GM21390 (cell line): ENCODE results near the gene SORD.
"Not testable (repeated sequence)": the region's sequence is repeated elsewhere in the genome, so short reads cannot be mapped to it uniquely, and the experiment has no call there.

Experiments used
- ATAC-seq: cut with Tn5 transposase; IDR thresholded peaks from one replicate; pipeline ENCODE4 v1.9.1; 2021; ENCODE audit not compliant: unreplicated experiment

SORD gene

DNA sequence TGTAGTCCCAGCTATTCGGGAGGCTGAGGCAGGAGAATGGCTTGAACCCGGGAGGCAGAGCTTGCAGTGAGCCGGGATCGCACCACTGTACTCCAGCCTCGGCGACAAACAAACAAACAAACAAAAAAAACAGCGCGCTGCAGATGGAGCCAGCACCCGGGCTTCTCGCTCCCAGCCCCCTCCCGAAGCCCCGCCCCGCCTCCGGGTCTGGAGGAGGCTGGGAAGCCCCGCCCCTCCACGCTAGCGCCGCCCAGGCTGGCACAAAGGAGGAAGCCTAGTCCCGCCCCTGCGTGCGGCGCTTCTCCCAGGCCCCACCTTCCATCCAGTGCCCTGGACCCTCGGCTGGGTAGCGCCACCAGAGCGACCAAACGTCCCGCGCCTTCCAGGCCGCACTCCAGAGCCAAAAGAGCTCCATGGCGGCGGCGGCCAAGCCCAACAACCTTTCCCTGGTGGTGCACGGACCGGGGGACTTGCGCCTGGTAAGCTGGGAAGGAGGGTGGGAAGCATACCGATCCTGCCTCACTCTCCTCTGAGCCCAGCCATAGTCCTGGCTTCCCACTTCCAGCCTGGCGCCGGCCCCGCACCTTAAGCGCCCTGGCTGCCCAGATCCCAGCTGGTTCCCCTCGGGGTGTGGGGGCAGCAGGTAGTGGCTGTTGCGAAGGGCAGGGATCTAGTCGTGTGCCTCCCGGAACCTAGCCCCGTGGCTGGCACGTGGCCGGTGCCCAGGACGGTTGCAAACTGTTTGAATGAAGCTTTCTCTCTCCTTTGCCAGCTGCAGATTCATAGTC lies at the start of gene SORD:
TSS of gene SORD (plus strand) at position 325 of the 788 bp plus-strand sequence. CDS start at position 414, 89 bp downstream.
- ATAC-seq: peak; percentile 96

GRCh38 chr15:44976183-44976582 lies 46.8 kb upstream of the SORD start:
- ATAC-seq: not testable (repeated sequence)

DNA sequence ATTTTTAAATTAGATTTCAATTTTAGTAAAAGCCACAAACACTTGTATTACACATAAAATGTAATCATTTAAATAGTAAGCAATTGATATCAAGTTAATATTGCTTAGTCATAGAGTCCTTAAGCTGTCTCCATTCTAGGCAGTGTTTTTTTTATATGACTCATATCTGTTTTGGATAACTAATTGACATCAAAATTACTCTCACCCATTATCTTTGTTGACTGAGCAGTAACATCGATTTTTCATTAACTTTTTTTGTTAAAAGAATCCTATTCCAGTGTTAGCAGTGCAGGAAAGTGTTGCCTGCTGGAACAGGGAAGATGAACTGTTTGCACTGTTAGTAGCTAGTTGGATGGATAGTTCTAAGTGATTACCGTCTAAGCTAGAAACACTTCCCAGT lies 45.2 kb upstream of the SORD start:
- not testable (repeated sequence) for ATAC-seq

- not testable (repeated sequence) for ATAC-seq
Observed at GRCh38 chr15:44979617-44980339, 43.2 kb upstream of the SORD start.

GRCh38 chr15:44984144-44984543 lies 38.9 kb upstream of the SORD start:
- not testable (repeated sequence) for ATAC-seq

DNA sequence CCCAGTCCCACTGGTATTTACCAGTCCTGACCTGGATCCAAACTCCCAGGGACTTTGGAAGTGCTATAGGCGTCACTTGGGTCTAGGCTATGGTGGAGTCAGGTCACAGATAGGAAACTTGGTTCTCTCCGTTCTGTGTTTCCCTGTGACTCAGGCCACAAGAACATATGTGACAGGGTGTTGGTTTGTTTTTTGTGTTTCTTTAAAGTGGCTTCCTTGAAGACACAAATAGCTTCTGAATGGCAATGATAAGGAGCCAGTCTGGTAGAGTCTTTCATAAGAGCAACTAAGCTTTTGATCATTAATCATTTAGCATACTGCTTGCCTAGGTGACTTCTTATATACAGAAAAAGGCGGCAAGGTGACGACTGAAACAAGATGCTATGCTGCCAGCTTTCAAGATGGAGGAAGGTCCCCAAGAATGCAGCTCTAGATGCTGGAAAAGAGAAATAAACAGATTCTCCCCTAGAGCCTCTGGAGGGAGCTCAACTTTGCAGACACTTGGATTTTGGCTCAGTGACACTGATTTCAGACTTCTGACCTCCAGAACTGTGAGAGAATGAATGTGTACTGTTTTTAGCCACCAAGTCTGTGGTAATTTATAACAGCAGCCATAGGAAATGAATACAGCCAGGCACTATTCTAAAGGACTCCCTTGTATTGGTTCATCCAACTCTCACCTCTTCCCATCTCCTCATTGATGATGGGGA lies 36.5 kb upstream of the SORD start:
- ATAC-seq: not testable (repeated sequence)

- ATAC-seq: not testable (repeated sequence)
Observed at GRCh38 chr15:44987711-44988110, 35.3 kb upstream of the SORD start.

GRCh38 chr15:44988184-44988869 lies 34.7 kb upstream of the SORD start:
- ATAC-seq: not testable (repeated sequence)

DNA sequence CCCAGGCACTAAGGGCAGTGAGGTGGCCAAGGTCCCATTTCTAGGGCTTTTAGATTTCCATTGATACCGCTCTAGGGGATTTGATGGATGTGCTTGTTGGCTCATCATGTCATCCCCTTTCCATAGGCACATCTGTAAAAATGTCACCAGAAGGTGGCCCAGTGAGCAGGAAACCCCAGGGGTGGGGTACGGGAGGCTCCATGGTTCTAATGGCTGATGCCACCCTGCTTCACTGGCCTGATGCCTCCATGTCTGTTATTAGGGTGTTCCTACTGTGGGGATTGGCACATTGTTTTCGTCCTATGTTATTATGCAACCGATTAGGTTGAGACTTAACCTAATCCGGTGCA lies 34.1 kb upstream of the SORD start:
- ATAC-seq: not testable (repeated sequence)

DNA sequence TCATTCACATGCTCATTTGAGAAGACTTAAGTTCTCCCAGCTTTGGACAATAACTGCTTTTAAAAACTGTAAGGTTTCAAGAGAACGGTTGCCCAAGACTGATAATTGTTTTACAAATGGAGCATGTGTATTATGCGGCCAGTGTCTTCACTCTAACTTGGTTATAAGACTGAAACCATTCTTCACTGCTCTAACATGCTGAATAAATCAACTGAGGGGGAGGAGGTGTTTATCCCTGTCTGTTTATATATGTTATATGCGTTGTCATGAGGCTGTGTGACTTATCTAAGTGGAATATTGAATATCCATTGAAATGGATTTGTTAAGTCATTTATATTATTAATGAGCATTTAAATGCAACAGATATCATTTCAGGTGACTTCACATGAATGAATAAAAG lies 25.4 kb upstream of the SORD start:
- ATAC-seq: not testable (repeated sequence)

DNA sequence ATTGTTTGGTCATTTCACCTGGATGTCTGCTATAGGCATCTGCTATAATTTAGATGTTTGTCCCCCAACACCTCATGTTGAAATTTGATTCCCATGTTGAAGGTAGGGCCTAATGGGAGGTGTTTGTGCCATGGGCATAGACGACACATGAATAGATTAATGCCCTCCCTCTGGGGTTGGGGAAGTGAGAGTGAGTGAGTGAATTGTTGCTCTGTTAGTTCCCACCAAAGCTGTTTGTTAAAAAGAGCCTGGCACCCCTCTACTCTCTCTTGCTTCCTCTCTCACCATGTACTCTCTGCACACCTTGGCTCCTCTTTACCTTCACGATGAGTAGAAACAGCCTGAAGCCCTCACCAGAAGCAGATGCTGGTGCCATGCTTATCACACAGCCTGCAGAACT lies 23.9 kb upstream of the SORD start:
- ATAC-seq: no peak

- ATAC-seq: not testable (repeated sequence)
Observed at GRCh38 chr15:45001180-45001579, 21.8 kb upstream of the SORD start.

GRCh38 chr15:45003731-45004410 lies 19.1 kb upstream of the SORD start:
- peak; percentile 63 for ATAC-seq

GRCh38 chr15:45004590-45005175 lies 18.3 kb upstream of the SORD start:
- ATAC-seq: not testable (repeated sequence)

DNA sequence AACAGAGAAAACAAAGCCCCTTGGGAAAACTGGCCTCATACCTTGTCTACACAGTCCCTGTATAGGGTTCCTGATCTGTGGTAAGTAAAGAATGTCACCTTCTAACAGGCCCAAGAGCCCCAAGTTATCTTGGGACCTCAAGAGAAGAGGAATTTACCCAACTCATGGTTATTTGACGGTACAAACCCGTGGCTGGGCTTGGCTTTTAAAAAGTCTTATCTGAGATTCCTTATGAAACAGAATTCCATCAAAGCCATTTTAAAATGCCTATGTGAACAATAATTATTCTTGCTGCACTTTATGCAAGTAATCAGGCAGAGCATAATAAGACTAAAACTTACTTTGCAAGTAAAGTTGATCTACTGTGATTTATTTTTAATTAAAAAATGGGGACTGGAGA lies 13.9 kb upstream of the SORD start:
- ATAC-seq: no peak

DNA sequence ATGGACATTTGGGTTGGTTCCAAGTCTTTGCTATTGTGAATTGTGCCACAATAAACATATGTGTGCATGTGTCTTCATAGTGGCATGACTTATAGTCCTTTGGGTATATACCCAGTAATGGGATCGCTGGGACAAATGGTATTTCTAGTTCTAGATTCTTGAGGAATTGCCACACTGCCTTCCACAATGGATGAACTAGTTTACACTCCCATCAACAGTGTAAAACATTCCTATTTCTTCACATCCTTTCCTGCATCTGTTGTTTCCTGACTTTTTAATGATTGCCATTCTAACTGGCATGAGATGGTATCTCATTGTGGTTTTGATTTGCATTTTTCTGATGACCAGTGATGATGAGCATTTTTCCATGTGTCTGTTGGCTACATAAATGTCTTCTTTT lies 7.9 kb upstream of the SORD start:
- ATAC-seq: not testable (repeated sequence)

- ATAC-seq: not testable (repeated sequence)
Observed at GRCh38 chr15:45020222-45020900, 2.6 kb upstream of the SORD start.

DNA sequence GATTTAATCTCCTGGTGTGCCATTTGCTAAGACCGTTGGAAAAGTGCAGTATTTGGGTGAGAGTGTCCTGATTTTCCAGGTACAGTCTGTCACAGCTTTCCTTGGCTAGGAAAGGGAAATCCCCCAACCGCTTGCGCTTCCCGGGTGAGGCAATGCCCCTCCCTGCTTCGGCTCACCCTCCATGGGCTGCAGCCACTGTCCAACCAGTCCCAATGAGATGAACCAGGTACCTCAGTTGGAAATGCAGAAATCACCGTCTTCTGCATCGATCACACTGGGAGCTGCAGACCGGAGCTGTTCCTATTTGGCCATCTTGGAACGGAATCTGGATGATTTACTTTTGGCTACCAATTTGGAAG lies 2.1 kb upstream of the SORD start:
- not testable (repeated sequence) for ATAC-seq

DNA sequence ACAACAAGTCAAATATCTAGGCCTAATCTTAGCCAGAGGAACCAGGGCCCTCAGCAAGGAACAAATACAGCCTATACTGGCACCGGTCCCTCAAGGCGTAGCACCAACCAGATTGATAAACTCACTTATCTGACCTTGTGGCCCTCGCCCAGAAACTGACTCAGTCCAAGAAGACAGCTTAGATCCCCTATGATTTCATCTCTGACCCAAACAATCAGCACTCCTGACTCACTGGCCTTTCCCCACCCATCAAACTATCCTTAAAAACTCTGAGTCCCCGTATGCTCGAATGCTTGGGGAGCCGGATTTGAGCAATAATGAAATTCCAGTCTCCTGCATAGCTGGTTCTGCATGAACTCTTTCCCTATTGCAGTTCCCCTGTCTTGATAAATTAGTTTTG lies 1.6 kb upstream of the SORD start:
- ATAC-seq: no peak
